IPS DF 19.7 (cell line): ENCODE results near the gene MOK.
A peak's percentile ranks its signal among the peaks of the same experiment; 100 is the strongest.
"Not testable (repeated sequence)": the region's sequence is repeated elsewhere in the genome, so short reads cannot be mapped to it uniquely, and the experiment has no call there.

ENCODE experiments used
- DNase-seq: peaks from one replicate; pipeline ENCODE4 v3.0.0-alpha.2; 2013; ENCODE audit warnings: low read depth, low spot score

MOK gene

GRCh38 chr14:102304611-102305506, at the start of gene MOK:
Gene MOK, minus strand, starts transcription at chr14:102305164. Its CDS starts 196 bp downstream, at chr14:102304968.
- DNase-seq, result peak; percentile 78

GRCh38 chr14:102353126-102353619, 48.2 kb upstream of the MOK start:
- DNase-seq, result no peak

- DNase-seq, result no peak
These were observed 47.2 kb upstream of the MOK start for GRCh38 chr14:102352213-102352612.

GRCh38 chr14:102351593-102351992, 46.6 kb upstream of the MOK start:
- not testable (repeated sequence) for DNase-seq

- no peak for DNase-seq
These were observed 46.1 kb upstream of the MOK start for GRCh38 chr14:102351023-102351422.

- DNase-seq, result no peak
These were observed 43.4 kb upstream of the MOK start for GRCh38 chr14:102348376-102348775.

GRCh38 chr14:102346645-102347044, 41.7 kb upstream of the MOK start:
- DNase-seq, result no peak

- DNase-seq, result no peak
These were observed 40.3 kb upstream of the MOK start for GRCh38 chr14:102345232-102345631.

GRCh38 chr14:102344485-102344884, 39.5 kb upstream of the MOK start:
- DNase-seq, result no peak

- no peak for DNase-seq
These were observed 39.1 kb upstream of the MOK start for GRCh38 chr14:102344084-102344483.

- DNase-seq, result no peak
These were observed 37.3 kb upstream of the MOK start for GRCh38 chr14:102342238-102342637.

- no peak for DNase-seq
These were observed 36.6 kb upstream of the MOK start for GRCh38 chr14:102341566-102341965.

GRCh38 chr14:102338724-102339123, 33.8 kb upstream of the MOK start:
- no peak for DNase-seq

- no peak for DNase-seq
These were observed 30.2 kb upstream of the MOK start for GRCh38 chr14:102335163-102335562.

- DNase-seq, result no peak
These were observed 29.1 kb upstream of the MOK start for GRCh38 chr14:102333795-102334705.

GRCh38 chr14:102333390-102333789, 28.4 kb upstream of the MOK start:
- DNase-seq, result no peak

- DNase-seq, result no peak
These were observed 25.8 kb upstream of the MOK start for GRCh38 chr14:102330806-102331205.

GRCh38 chr14:102329381-102329780, 24.4 kb upstream of the MOK start:
- DNase-seq, result not testable (repeated sequence)

GRCh38 chr14:102326583-102326982, 21.6 kb upstream of the MOK start:
- no peak for DNase-seq

GRCh38 chr14:102325791-102326345, 20.9 kb upstream of the MOK start:
- DNase-seq, result no peak

- no peak for DNase-seq
These were observed 18.1 kb upstream of the MOK start for GRCh38 chr14:102323102-102323501.
